Mammary epithelial cell (primary cell): ENCODE data around the gene CLTB.

Experiments used
- CTCF ChIP-seq, 2 donors: IDR thresholded peaks in 1 of 2; conservative IDR thresholded peaks in 1 of 2; 2 replicates each; pipeline ENCODE4 v1.5.1; 2011 to 2012; ENCODE audit warnings: inconsistent platforms in 2 of 2, low read length in 2 of 2, mild to moderate bottlenecking in 2 of 2, control low read depth in 1 of 2, low read depth in 1 of 2; ENCODE audit not compliant: insufficient read depth in 1 of 2; ENCODE audit errors: extremely low read depth in 1 of 2
- EZH2 ChIP-seq: IDR thresholded peaks from 2 replicates; pipeline ENCODE4 v1.6.1; 2012; ENCODE audit warnings: low read length, inconsistent platforms, borderline replicate concordance

GRCh38 chr5:176427971-176428370, 11.6 kb upstream of the CLTB start:
- no peak for TF ChIP-seq EZH2
- TF ChIP-seq CTCF (conservative IDR thresholded peaks at IDR 0.05 in 1 of 2, IDR thresholded peaks at IDR 0.05 in 1 of 2; ENCODE audit: extremely low read depth in 1 of 2, insufficient read depth in 1 of 2, low read depth in 1 of 2, low read length in 2 of 2), result no peak
